Heart left ventricle (tissue), 16 donors: ENCODE results near the gene PGAP6. TPM values are rescaled to one million over a fixed set of nuclear protein-coding genes. Genes with fewer than 3 reads are reported as not detected.
A peak's percentile ranks its signal among the peaks of the same experiment; 100 is the strongest.
"Not testable (repeated sequence)": the region's sequence is repeated elsewhere in the genome, so short reads cannot be mapped to it uniquely, and the experiment has no call there.

Experiments
- ATAC-seq, 4 donors: fragments of 200-7000 bp; cut with Tn5 transposase; one replicate each; pipeline ENCODE4 v1.9.1; 2020 to 2022; ENCODE audit warnings: moderate library complexity in 4 of 4, mild to moderate bottlenecking in 3 of 4, moderate number of reproducible peaks in 1 of 4
- DNase-seq, 5 donors: peaks; one replicate each; pipeline ENCODE4 v3.0.0-alpha.2; 2020
- H3K27ac ChIP-seq, 12 donors: fragments of 200-600 bp; sonication (generic) in 4 of 12; one replicate each; pipeline versions ENCODE4 v1.5.0 to v1.8.0; 2016 to 2022; ENCODE audit warnings: mild to moderate bottlenecking in 2 of 12
- H3K27me3 ChIP-seq, 9 donors: fragments of 200-600 bp; sonication (generic) in 2 of 9; one replicate each; pipeline versions ENCODE4 v1.5.1 to v1.8.0; 2016 to 2022; ENCODE audit warnings: mild to moderate bottlenecking in 3 of 9
- H3K36me3 ChIP-seq, 9 donors: fragments of 200-600 bp; sonication (generic) in 2 of 9; one replicate each; pipeline versions ENCODE4 v1.5.0 to v1.8.0; 2018 to 2022; ENCODE audit warnings: mild to moderate bottlenecking in 2 of 9
- H3K4me1 ChIP-seq, 12 donors: fragments of 200-600 bp; sonication (generic) in 4 of 12; one replicate each; pipeline versions ENCODE4 v1.5.0 to v1.8.0; 2016 to 2022; ENCODE audit warnings: mild to moderate bottlenecking in 3 of 12
- H3K4me3 ChIP-seq, 12 donors: fragments of 200-600 bp; sonication (generic) in 4 of 12; one replicate each; pipeline versions ENCODE4 v1.5.0 to v1.8.0; 2017 to 2022; ENCODE audit warnings: mild to moderate bottlenecking in 9 of 12, moderate library complexity in 4 of 12
- H3K9me3 ChIP-seq, 12 donors: fragments of 200-600 bp; sonication (generic) in 4 of 12; one replicate each; pipeline versions ENCODE4 v1.5.0 to v1.8.0; 2016 to 2022; ENCODE audit warnings: mild to moderate bottlenecking in 1 of 12
- CTCF ChIP-seq, 12 donors: fragments of 200-600 bp; sonication (generic) in 4 of 12; IDR thresholded peaks; one replicate each; pipeline versions ENCODE4 v1.5.0 to v1.8.0; 2018 to 2022; ENCODE audit warnings: antibody characterized with exemption in 12 of 12, mild to moderate bottlenecking in 5 of 12
- POLR2A ChIP-seq, 2 donors: fragments of 450-650 bp; IDR thresholded peaks; one replicate each; pipeline ENCODE4 v1.6.1; 2017; ENCODE audit warnings: antibody characterized with exemption in 2 of 2, mild to moderate bottlenecking in 2 of 2, moderate library complexity in 2 of 2
- WGBS, 4 donors: extraction: QIAGEN DNeasy Blood & Tissue Kit in 2 of 4; methylation state at CpG; one replicate each; pipeline versions ENCODE4 v1.1.5 to v1.1.7; 2013 to 2018; 5-methylcytosine and 5-hydroxymethylcytosine counted together
- intact Hi-C, 10 donors: fragments of 100-400 bp; cut with DNase I; formaldehyde crosslinking; loops; one replicate each; pipeline versions ENCODE4 v1.11.1 to v1.14.2; 2022
- polyA plus RNA-seq, 2 donors: library from polyadenylated mRNA; stranded (reverse); fragments of 200-250 nt; gene quantifications; one replicate each; pipeline ENCODE4 v1.2.3, GENCODE V29; 2013
- total RNA-seq, 9 donors: library from RNA; depleted of rRNA in 2 of 9; stranded (reverse); fragments of >200 nt in 2 of 9; fragmentation: NEBNext Ultra II Directional in 3 of 9; extraction: Animal tissue kit (Norgen Biotek cat#: 25700) in 3 of 9; gene quantifications; one replicate each; pipeline versions ENCODE4 v1.1.0 to v1.2.4, GENCODE V29; 2016 to 2023
- donor health status: ischemic (EF 13 %, LVEDD 7.1; RV severe dilation, severe dysfunction).
- donor health status: healthy with polysubstance abuse.
- donor health status: DM: no; HTN: yes; CAD: no.
- donor health status: DM: no; HTN: no; CAD: no.
- donor health status: ischemic (EF 25% LVEDD 6.9; RV normal size, moderate dysfunction).
- donor health status: ischemic (EF 25% LVEDD 5.7; RV mildly dilated, moderate dysfunction).
- donor health status: healthy.
- donor health status: DM: yes; HTN: yes; CAD: no.
- donor health status: ischemic (EF 35%, LVEDD 5.7; RV mildly dilated, moderate dysfunction).
- donor health status: nonischemic (EF 11% LVEDD 7.7; RV severe dilation, severe dysfunction).
- donor health status: DM: yes; HTN: yes; CAD: no.
- donor health status: PGD.
- donor health status: ischemic (EF 29% LVEDD 5.4; RV normal size, mild dysfunction).
- donor health status: nonischemic (EF 23%, LVEDD 6.1; RV moderate dilation, normal function).

The PGAP6 gene
- total and polyA plus RNA-seq, 11 donors = 30.1 to 65.3 (median 44.9) TPM

GRCh38 chr16:337437-337836 lies 44.3 kb downstream of the PGAP6 start:
- peak in 1 of 4 donors; percentile 13 for ATAC-seq
- Histone ChIP-seq H3K27ac (no peak overlapping the region), H3K9me3 (no peaks in the 10 kb centered on the region), H3K4me1 (peaks cover 0 to 44% (median 2%) of the 10 kb centered on the region in 12 donors), H3K27me3 (no peaks in the 10 kb centered on the region), H3K4me3 (no peak overlapping the region), H3K36me3 (peaks cover 0 to 2% (median 0%) of the 10 kb centered on the region in 9 donors)
- DNase-seq = no peak
- intact Hi-C loops = no loop called here
- no peak for TF ChIP-seq POLR2A (IDR thresholded peaks at IDR 0.05)
- no peak for TF ChIP-seq CTCF (IDR thresholded peaks at IDR 0.05)
- 81 to 88% (median 83%) methylated on average over 6 to 10 of the region's 10 CpGs for WGBS, 4 donors

- H3K36me3 ChIP-seq = no peaks in the 10 kb centered on the region
- peaks cover 0 to 54% (median 2%) of the 10 kb centered on the region in 12 donors for H3K4me1 ChIP-seq
- 88 to 90% (median 89%) methylated on average over 11 of the region's 11 CpGs for WGBS, 4 donors
- no peak for DNase-seq
- intact Hi-C loops = no loop called here
- no peaks in the 10 kb centered on the region for H3K9me3 ChIP-seq
- no peak overlapping the region for H3K4me3 ChIP-seq
- H3K27me3 ChIP-seq = no peaks in the 10 kb centered on the region
- no peak overlapping the region for H3K27ac ChIP-seq
- TF ChIP-seq POLR2A (IDR thresholded peaks at IDR 0.05) (no peak), CTCF (IDR thresholded peaks at IDR 0.05) (no peak)
- no peak for ATAC-seq
Observed at GRCh38 chr16:336269-336668, 45.5 kb downstream of the PGAP6 start.

- H3K27ac ChIP-seq, H3K9me3 ChIP-seq, H3K27me3 ChIP-seq, intact Hi-C loops, ATAC-seq, H3K4me3 ChIP-seq, DNase-seq, H3K36me3 ChIP-seq: not testable (repeated sequence)
- peaks cover 0 to 51% (median 4%) of the 10 kb centered on the region in 12 donors for H3K4me1 ChIP-seq
- 89 to 91% (median 90%) methylated on average over 9 to 11 of the region's 11 CpGs for WGBS, 4 donors
Observed at GRCh38 chr16:334861-335632, 46.7 kb downstream of the PGAP6 start.

- H3K27me3 ChIP-seq, DNase-seq, H3K36me3 ChIP-seq, H3K27ac ChIP-seq, H3K4me3 ChIP-seq, intact Hi-C loops, ATAC-seq, H3K9me3 ChIP-seq: not testable (repeated sequence)
- 91 to 99% (median 96%) methylated on average over 5 of the region's 5 CpGs for WGBS, 4 donors
- H3K4me1 ChIP-seq = peaks cover 0 to 45% (median 3%) of the 10 kb centered on the region in 12 donors
Observed at GRCh38 chr16:334164-334832, 47.5 kb downstream of the PGAP6 start.

GRCh38 chr16:333406-334094 lies 48.2 kb downstream of the PGAP6 start:
- no peaks in the 10 kb centered on the region for H3K27me3 ChIP-seq
- intact Hi-C loops = no loop called here
- H3K9me3 ChIP-seq = no peaks in the 10 kb centered on the region
- ATAC-seq = peak in 1 of 4 donors; percentile 25
- DNase-seq = no peak
- 79 to 80% (median 79%) methylated on average over 6 of the region's 6 CpGs for WGBS, 4 donors
- H3K27ac ChIP-seq = no peak overlapping the region
- no peak overlapping the region for H3K4me3 ChIP-seq
- no peak for TF ChIP-seq CTCF (IDR thresholded peaks at IDR 0.05)
- no peak for TF ChIP-seq POLR2A (IDR thresholded peaks at IDR 0.05)
- peaks cover 0 to 44% (median 4%) of the 10 kb centered on the region in 12 donors for H3K4me1 ChIP-seq
- no peaks in the 10 kb centered on the region for H3K36me3 ChIP-seq

- intact Hi-C loops, ATAC-seq, H3K27me3 ChIP-seq, H3K27ac ChIP-seq, DNase-seq, H3K9me3 ChIP-seq, H3K36me3 ChIP-seq, H3K4me3 ChIP-seq: not testable (repeated sequence)
- H3K4me1 ChIP-seq = peaks cover 0 to 52% (median 18%) of the 10 kb centered on the region in 12 donors
- WGBS, 4 donors = 62 to 76% (median 68%) methylated on average over 6 of the region's 6 CpGs
Observed at GRCh38 chr16:331181-331814, 50.5 kb downstream of the PGAP6 start.
